ENCODE measurements around the gene PHLDB2. TPM values are rescaled to one million over a fixed set of nuclear protein-coding genes. Genes with fewer than 3 reads are reported as not detected.

Gene PHLDB2
- polyA plus RNA-seq, 1 experiment = 15.9 TPM

DNA sequence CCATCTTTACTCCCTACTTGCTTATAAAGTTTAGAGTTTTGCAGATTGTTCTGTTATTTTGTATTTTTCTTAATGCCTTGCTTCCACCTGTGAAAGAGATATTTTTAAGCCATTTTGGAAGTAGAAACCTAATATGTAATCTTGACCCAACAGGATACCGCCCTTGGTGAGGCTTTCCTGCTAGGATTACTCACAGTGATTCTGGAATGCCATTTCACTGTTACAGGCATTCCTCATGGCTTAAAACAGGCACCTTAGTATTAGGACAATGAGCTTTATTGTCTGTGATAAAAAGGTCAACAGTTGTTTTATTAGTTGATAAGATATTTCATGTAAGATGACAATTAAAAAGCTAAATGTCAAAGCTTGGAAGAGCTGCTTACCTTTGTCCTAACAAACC is 58.2 kb downstream of the PHLDB2 start:
- ChIA-PET POLR2A (no interaction called here), CTCF (interaction anchor here (0.8 to 1.5 kb wide), 2 partner anchors 22 to 126 kb away, joined by 3 read pairs; no protein-coding TSS in a partner anchor)
- TF ChIP-seq, protein P1, sequence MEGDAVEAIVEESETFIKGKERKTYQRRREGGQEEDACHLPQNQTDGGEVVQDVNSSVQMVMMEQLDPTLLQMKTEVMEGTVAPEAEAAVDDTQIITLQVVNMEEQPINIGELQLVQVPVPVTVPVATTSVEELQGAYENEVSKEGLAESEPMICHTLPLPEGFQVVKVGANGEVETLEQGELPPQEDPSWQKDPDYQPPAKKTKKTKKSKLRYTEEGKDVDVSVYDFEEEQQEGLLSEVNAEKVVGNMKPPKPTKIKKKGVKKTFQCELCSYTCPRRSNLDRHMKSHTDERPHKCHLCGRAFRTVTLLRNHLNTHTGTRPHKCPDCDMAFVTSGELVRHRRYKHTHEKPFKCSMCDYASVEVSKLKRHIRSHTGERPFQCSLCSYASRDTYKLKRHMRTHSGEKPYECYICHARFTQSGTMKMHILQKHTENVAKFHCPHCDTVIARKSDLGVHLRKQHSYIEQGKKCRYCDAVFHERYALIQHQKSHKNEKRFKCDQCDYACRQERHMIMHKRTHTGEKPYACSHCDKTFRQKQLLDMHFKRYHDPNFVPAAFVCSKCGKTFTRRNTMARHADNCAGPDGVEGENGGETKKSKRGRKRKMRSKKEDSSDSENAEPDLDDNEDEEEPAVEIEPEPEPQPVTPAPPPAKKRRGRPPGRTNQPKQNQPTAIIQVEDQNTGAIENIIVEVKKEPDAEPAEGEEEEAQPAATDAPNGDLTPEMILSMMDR (IDR thresholded peaks at IDR 0.05; ENCODE audit: low read depth, low read length) = no peak
- H3K27ac ChIP-seq (ENCODE audit: low read depth, low read length) = no peak overlapping the region
- no peaks in the 10 kb centered on the region for H3K27me3 ChIP-seq (ENCODE audit: control insufficient read depth, insufficient read depth, low read length)
- H3K9me3 ChIP-seq (ENCODE audit: control insufficient read depth, insufficient read depth, low read length) = no peaks in the 10 kb centered on the region; the same call in 1 of the 2 replicates
- H3K4me3 ChIP-seq (ENCODE audit: low read depth, low read length) = no peak overlapping the region
- DNase-seq (ENCODE audit: low read depth, low spot score) = no peak

DNA sequence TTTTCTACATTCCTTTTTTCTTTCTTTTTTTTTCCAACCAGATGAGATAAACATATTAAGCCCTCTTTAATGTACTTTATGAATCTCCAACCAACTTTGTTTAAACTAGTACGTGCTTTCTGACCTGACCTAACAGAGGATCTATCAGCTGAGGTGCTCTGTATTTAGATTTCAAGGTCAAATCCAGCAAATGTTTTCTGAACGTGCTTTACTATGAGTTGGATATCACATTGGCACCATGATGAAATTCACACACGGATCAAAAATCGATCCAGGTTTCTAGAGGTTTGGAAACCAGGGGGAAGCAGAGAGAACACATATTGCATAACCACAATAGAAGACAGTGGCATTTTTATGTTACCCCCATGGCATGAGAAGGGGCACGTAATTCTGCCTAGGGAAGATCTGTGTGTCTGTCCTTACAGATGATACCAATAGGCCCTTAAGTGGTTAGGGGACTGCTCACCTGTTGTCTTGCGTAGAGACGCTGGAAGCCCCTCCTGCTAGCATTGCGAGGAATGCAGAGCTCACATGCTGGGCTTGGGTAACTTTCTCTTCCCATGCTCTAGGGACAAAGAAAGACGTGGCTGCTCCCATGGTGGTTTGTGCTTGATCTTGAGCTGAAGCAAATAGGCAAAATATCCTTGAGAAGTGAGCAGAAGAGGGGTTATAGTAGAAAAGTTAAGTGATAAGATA is 60.5 kb downstream of the PHLDB2 start:
- POLR2A ChIA-PET = no interaction called here
- Histone ChIP-seq H3K4me3 (ENCODE audit: low read depth, low read length) (no peak overlapping the region), H3K27me3 (ENCODE audit: control insufficient read depth, insufficient read depth, low read length) (no peaks in the 10 kb centered on the region), H3K9me3 (ENCODE audit: control insufficient read depth, insufficient read depth, low read length) (no peaks in the 10 kb centered on the region; the same call in 1 of the 2 replicates), H3K27ac (ENCODE audit: low read depth, low read length) (no peak overlapping the region)
- TF ChIP-seq, protein P1 (IDR thresholded peaks at IDR 0.05; ENCODE audit: low read depth, low read length) = no peak
- no peak for DNase-seq (ENCODE audit: low read depth, low spot score)
- CTCF ChIA-PET = interaction anchor here (2.0 kb wide), 1 partner anchor 203 kb away, joined by 5 read pairs; no protein-coding TSS in a partner anchor

DNA sequence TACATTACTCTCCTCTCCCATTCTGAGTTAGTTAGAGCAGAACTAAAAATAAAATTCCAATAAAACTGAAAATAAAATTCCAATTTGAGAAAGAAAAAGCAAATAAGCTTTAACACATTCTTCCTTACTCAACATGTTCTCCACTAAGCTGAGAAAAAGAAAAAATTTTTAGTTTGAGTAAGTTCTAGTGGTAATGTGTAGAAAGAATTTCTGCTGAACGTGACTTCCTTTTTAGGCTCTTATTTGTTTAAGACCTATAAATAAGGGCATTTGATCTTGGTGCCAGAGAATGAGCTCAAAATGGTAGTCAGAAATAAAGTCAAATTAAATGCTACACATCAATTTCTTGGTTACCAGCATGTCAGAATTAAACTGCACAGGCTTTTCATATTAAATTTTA is 62.1 kb downstream of the PHLDB2 start:
- Histone ChIP-seq H3K9me3 (ENCODE audit: control insufficient read depth, insufficient read depth, low read length) (no peaks in the 10 kb centered on the region; the same call in 1 of the 2 replicates), H3K27ac (ENCODE audit: low read depth, low read length) (no peak overlapping the region), H3K27me3 (ENCODE audit: control insufficient read depth, insufficient read depth, low read length) (no peaks in the 10 kb centered on the region), H3K4me3 (ENCODE audit: low read depth, low read length) (no peak overlapping the region)
- no peak for DNase-seq (ENCODE audit: low read depth, low spot score)
- TF ChIP-seq, protein P1 (IDR thresholded peaks at IDR 0.05; ENCODE audit: low read depth, low read length) = no peak
- POLR2A ChIA-PET = no interaction called here
- CTCF ChIA-PET = interaction anchor here (0.8 to 1.6 kb wide), 3 partner anchors 11 to 122 kb away, joined by 4 to 5 read pairs (median 5); no protein-coding TSS in a partner anchor

DNA sequence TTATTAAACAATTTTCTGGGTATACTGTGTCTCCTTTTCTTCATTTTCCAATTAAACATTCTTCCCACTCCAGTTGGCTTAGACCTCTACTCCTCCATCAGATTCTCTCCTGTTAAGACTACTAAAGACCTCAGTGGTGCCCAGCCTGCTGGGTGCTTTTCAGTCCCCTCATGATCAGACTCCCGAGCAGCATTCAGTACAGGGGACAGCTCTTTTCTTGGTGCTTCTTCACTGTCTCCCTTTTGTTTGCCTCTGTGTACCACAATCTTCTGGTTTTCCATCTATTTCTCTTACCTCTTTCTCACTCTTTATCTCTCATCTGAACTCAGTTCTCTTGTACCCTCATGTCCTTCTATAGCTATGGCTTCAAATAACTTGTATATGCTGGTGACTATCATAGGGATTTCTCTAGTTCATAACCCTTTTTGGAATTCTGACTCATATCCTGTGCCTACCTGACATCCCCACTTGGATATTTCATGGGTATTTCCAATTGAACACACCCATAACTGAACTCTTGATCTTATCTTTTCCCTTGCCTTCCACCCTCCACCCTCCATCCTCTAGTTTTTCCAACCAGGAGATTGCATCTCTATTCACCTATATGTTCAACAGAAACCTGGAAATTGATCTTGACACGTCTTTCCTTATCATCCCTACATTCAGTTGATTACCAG is 64.2 kb downstream of the PHLDB2 start:
- Histone ChIP-seq H3K27me3 (ENCODE audit: control insufficient read depth, insufficient read depth, low read length) (no peaks in the 10 kb centered on the region), H3K27ac (ENCODE audit: low read depth, low read length) (no peak overlapping the region), H3K4me3 (ENCODE audit: low read depth, low read length) (no peak overlapping the region), H3K9me3 (ENCODE audit: control insufficient read depth, insufficient read depth, low read length) (no peaks in the 10 kb centered on the region; the same call in 1 of the 2 replicates)
- DNase-seq (ENCODE audit: low read depth, low spot score) = no peak
- ChIA-PET POLR2A (no interaction called here), CTCF (interaction anchor here (1.1 to 1.3 kb wide), 2 partner anchors 66 to 91 kb away, joined by 3 to 5 read pairs; no protein-coding TSS in a partner anchor)
- TF ChIP-seq, protein P1 (IDR thresholded peaks at IDR 0.05; ENCODE audit: low read depth, low read length) = no peak

DNA sequence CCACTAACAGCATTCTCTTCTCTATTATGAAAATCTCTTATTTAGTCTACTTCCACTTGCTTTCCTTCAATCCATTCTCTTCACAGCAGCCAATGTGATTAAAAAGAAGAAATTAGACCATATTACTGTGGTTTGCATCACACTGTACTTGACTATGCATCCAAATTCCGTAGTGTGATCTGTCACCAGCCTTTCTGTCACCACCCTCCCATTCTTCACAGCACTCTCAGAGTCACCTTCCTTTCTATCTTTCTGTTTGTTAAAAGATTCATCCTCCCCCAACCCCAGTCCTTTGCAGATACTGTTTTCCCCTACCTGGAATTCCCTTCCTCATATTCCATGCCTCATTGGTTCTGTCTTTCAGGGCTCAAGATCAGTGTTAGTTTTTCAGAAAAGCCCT is 64.7 kb downstream of the PHLDB2 start:
- Histone ChIP-seq H3K27me3 (ENCODE audit: control insufficient read depth, insufficient read depth, low read length) (no peaks in the 10 kb centered on the region), H3K9me3 (ENCODE audit: control insufficient read depth, insufficient read depth, low read length) (no peaks in the 10 kb centered on the region; the same call in 1 of the 2 replicates), H3K27ac (ENCODE audit: low read depth, low read length) (no peak overlapping the region), H3K4me3 (ENCODE audit: low read depth, low read length) (no peak overlapping the region)
- DNase-seq (ENCODE audit: low read depth, low spot score) = no peak
- POLR2A ChIA-PET = no interaction called here
- TF ChIP-seq, protein P1 (IDR thresholded peaks at IDR 0.05; ENCODE audit: low read depth, low read length) = no peak
- CTCF ChIA-PET = interaction anchor here (1.3 kb wide), 1 partner anchor 65 kb away, joined by 5 read pairs; no protein-coding TSS in a partner anchor
